GM12878 (cell line): ENCODE data around the gene COL28A1. TPM values are rescaled to one million over a fixed set of nuclear protein-coding genes. Genes with fewer than 3 reads are reported as not detected.

Experiments used
- ATAC-seq: fragments of 200-7000 bp; cut with Tn5 transposase; 3 replicates; pipeline ENCODE4 v1.9.1; 2020; ENCODE audit warnings: mild to moderate bottlenecking, moderate library complexity
- BruUV-seq: library from RNA; stranded (reverse); fragments of 400-500 nt; replicated peaks from 2 replicates; lab custom pipeline; 2021; lab: Mats Ljungman, UMichigan
- CTCF ChIA-PET: fragments of 300-600 bp; sonication (Branson Sonifier 250); formaldehyde crosslinking; extraction: SDS; loops from one replicate; lab custom pipeline; 2021; ENCODE audit warnings: inconsistent platforms; lab: Yijun Ruan, JAX
- POLR2A ChIA-PET: fragments of 350-600 bp; formaldehyde crosslinking; extraction: SDS; loops from one replicate; lab custom pipeline; 2021; ENCODE audit warnings: inconsistent platforms; lab: Charles Lee
- RAD21 ChIA-PET: fragments of 300-600 bp; sonication (Branson Sonifier 250); formaldehyde crosslinking; loops from one replicate; lab custom pipeline; 2023; ENCODE audit warnings: antibody characterized with exemption; ENCODE audit not compliant: unreplicated experiment; lab: Charles Lee
- SMC1A ChIA-PET: fragments of 300-600 bp; sonication (Branson Sonifier 250); formaldehyde crosslinking; loops from one replicate; lab custom pipeline; 2023; ENCODE audit not compliant: unreplicated experiment, uncharacterized antibody; lab: Charles Lee
- DNase-seq: peaks from one replicate; pipeline ENCODE4 v3.0.0-alpha.2; 2011; ENCODE audit warnings: low read depth, low spot score
- FAIRE-seq: peaks from 3 replicates; lab custom pipeline; 2011; peaks lifted over from hg19 to GRCh38; lab: Jason Lieb, UNC
- H2AFZ ChIP-seq: 2 replicates; pipeline ENCODE4 v1.6.0; 2011; ENCODE audit warnings: low read depth, low read length, control low read depth; ENCODE audit not compliant: control insufficient read depth
- H3K27ac ChIP-seq: 2 replicates; pipeline ENCODE4 v1.5.1; 2011; ENCODE audit warnings: control low read depth; ENCODE audit not compliant: control insufficient read depth, insufficient read depth
- H3K27me3 ChIP-seq, 2 experiments: replicated peaks in 1 of 2; 2 replicates each; pipeline versions ENCODE4 v1.6.0 to v1.6.1; 2011; ENCODE audit warnings: low read length in 1 of 2; ENCODE audit not compliant: control insufficient read depth in 2 of 2, insufficient read depth in 2 of 2
- H3K36me3 ChIP-seq, 2 experiments: 2 replicates each; pipeline ENCODE4 v1.5.1; 2011; ENCODE audit warnings: low read length in 1 of 2; ENCODE audit not compliant: control insufficient read depth in 2 of 2, insufficient read depth in 2 of 2
- H3K4me1 ChIP-seq: 2 replicates; pipeline ENCODE4 v1.6.1; 2011; ENCODE audit warnings: mild to moderate bottlenecking, low read length, moderate library complexity, mixed read lengths; ENCODE audit not compliant: control insufficient read depth, insufficient read depth
- H3K4me2 ChIP-seq: 2 replicates; pipeline ENCODE4 v1.6.0; 2011; ENCODE audit warnings: control low read depth; ENCODE audit not compliant: control insufficient read depth, insufficient read depth
- H3K4me3 ChIP-seq: fragments of 200-600 bp; sonication (generic); 2 replicates; pipeline ENCODE4 v1.5.1; 2016
- H3K79me2 ChIP-seq: 2 replicates; pipeline ENCODE4 v1.6.0; 2011; ENCODE audit warnings: low read length; ENCODE audit not compliant: control insufficient read depth, insufficient read depth
- H3K9ac ChIP-seq: 2 replicates; pipeline ENCODE4 v1.8.0; 2011; ENCODE audit warnings: low read length, control low read depth, mixed read lengths; ENCODE audit not compliant: control insufficient read depth, insufficient read depth
- H3K9me3 ChIP-seq: replicated peaks from 3 replicates; pipeline ENCODE4 v1.5.1; 2011; ENCODE audit warnings: mild to moderate bottlenecking, low read length; ENCODE audit not compliant: control insufficient read depth, insufficient read depth
- H4K20me1 ChIP-seq: 2 replicates; pipeline ENCODE4 v1.6.0; 2011; ENCODE audit not compliant: control insufficient read depth, insufficient read depth
- EGR1 ChIP-seq, 2 experiments: IDR thresholded peaks; 1 replicate in 1 of 2; 2 replicates in 1 of 2; pipeline ENCODE4 v1.6.1; 2011 to 2012; ENCODE audit warnings: low read depth in 2 of 2, low read length in 2 of 2, borderline replicate concordance in 1 of 2, mild to moderate bottlenecking in 1 of 2, moderate library complexity in 1 of 2
- EZH2 ChIP-seq: IDR thresholded peaks from 2 replicates; pipeline ENCODE4 v1.6.1; 2012; ENCODE audit warnings: low read depth, mild to moderate bottlenecking, control low read depth, inconsistent platforms, low read length, borderline replicate concordance; ENCODE audit not compliant: control insufficient read depth
- HDAC2 ChIP-seq: fragments of 200-600 bp; sonication (generic); IDR thresholded peaks from 2 replicates; pipeline ENCODE4 v1.6.1; 2017
- IRF3 ChIP-seq: fragments of 450-650 bp; IDR thresholded peaks from 2 replicates; pipeline ENCODE4 v1.6.1; 2014; ENCODE audit warnings: mild to moderate bottlenecking
- LARP7 ChIP-seq: fragments of 450-650 bp; IDR thresholded peaks from 2 replicates; pipeline ENCODE4 v1.6.1; 2017; ENCODE audit warnings: mild to moderate bottlenecking
- MYB ChIP-seq: fragments of 150-350 bp; IDR thresholded peaks from 2 replicates; pipeline ENCODE4 v1.6.1; 2014; ENCODE audit warnings: mild to moderate bottlenecking, low read depth, low read length, borderline replicate concordance
- NFYB ChIP-seq: IDR thresholded peaks from 2 replicates; pipeline ENCODE4 v1.6.1; 2011; ENCODE audit warnings: low read depth, mild to moderate bottlenecking, low read length, improper control_type of control experiment, moderate library complexity; ENCODE audit not compliant: insufficient read depth
- NR2C2 ChIP-seq: IDR thresholded peaks from 2 replicates; pipeline ENCODE4 v1.6.1; 2011; ENCODE audit warnings: borderline replicate concordance, low read depth; ENCODE audit not compliant: control insufficient read depth, insufficient read length
- POLR2A ChIP-seq: IDR thresholded peaks from 2 replicates; pipeline ENCODE4 v1.6.1; 2011; ENCODE audit warnings: low read depth, mild to moderate bottlenecking, low read length
- POLR2AphosphoS5 ChIP-seq: IDR thresholded peaks from 2 replicates; pipeline ENCODE4 v1.6.1; 2011; ENCODE audit warnings: mild to moderate bottlenecking, low read length, inconsistent platforms
- RB1 ChIP-seq: fragments of 450-650 bp; formaldehyde crosslinking; IDR thresholded peaks from 2 replicates; pipeline ENCODE4 v1.6.1; 2017; ENCODE audit warnings: mild to moderate bottlenecking, borderline replicate concordance
- TCF12 ChIP-seq: IDR thresholded peaks from 2 replicates; pipeline ENCODE4 v1.6.1; 2011; ENCODE audit warnings: low read depth, mild to moderate bottlenecking, low read length
- USF2 ChIP-seq: IDR thresholded peaks from 2 replicates; pipeline ENCODE4 v1.6.1; 2011; ENCODE audit warnings: low read depth, low read length, improper control_type of control experiment, borderline replicate concordance
- YBX1 ChIP-seq: fragments of 450-650 bp; IDR thresholded peaks from 2 replicates; pipeline ENCODE4 v1.6.1; 2016; ENCODE audit warnings: antibody characterized with exemption
- ZNF274 ChIP-seq: IDR thresholded peaks from one replicate; pipeline ENCODE4 v1.8.0; 2011; ENCODE audit not compliant: insufficient read length, insufficient read depth
- WGBS: methylation state at CpG from one replicate; pipeline ENCODE4 v1.1.6; 2016; ENCODE audit warnings: low lambda C conversion rate; ENCODE audit not compliant: insufficient replicate concordance, insufficient coverage; ENCODE audit errors: missing lambda C conversion rate; 5-methylcytosine and 5-hydroxymethylcytosine counted together
- in situ Hi-C: fragments of 300-500 bp; cut with MboI; formaldehyde crosslinking; loops from 9 replicates; pipeline ENCODE4 v1.14.3; 2018; ENCODE audit warnings: mixed read lengths
- intact Hi-C: fragments of 100-400 bp; cut with micrococcal nuclease; formaldehyde crosslinking; loops from one replicate; pipeline ENCODE4 v1.14.2; 2022; ENCODE audit not compliant: unreplicated experiment
- polyA plus RNA-seq, 11 experiments: library from polyadenylated mRNA; depleted of rRNA in 4 of 11; unstranded in 6 of 11; stranded (reverse) in 5 of 11; fragments of >200 nt; fragmentation: Nextera tagmentation in 4 of 11; fragmentation: Illumina TruSeq in 1 of 11; extraction: Ambion mirVana in 4 of 11; extraction: Trizol in 1 of 11; gene quantifications; 1 replicate in 1 of 11; 2 replicates in 10 of 11; pipeline versions ENCODE4 v1.2.1 to v1.2.3, GENCODE V29; 2011 to 2016; ENCODE audit warnings: inconsistent platforms in 2 of 11, missing spikeins in 2 of 11, low read depth in 1 of 11
- total RNA-seq, 4 experiments: library from RNA; depleted of rRNA in 3 of 4; stranded (reverse); fragments of >200 nt in 3 of 4; fragmentation: Illumina TruSeq in 1 of 4; extraction: Trizol in 1 of 4; gene quantifications; 2 replicates each; pipeline versions ENCODE4 v1.2.1 to v1.2.3, GENCODE V29; 2013 to 2021
- TF ChIP-seq, protein P1 (sequence below): fragments of 450-650 bp; formaldehyde crosslinking; IDR thresholded peaks from 2 replicates; pipeline ENCODE4 v1.4.0; 2022; ENCODE audit warnings: mild to moderate bottlenecking, moderate library complexity
- TF ChIP-seq, protein P2 (sequence below): IDR thresholded peaks from 2 replicates; pipeline ENCODE4 v1.6.1; 2012; ENCODE audit warnings: low read depth, low read length, improper control_type of control experiment

Gene COL28A1
- total and polyA plus RNA-seq, 10 of the 15 experiments (the other 5 are each of a cell fraction or from before 2014, with no cell fraction given) = 0.05 to 0.22 TPM; not detected in 8

- TF ChIP-seq RB1 (no peak), HDAC2 (no peak), EZH2 (no peak), NFYB (no peak), TCF12 (no peak)
Observed at GRCh38 chr7:7476381-7476780, 59.3 kb downstream of the COL28A1 start (continued).

- Histone ChIP-seq H3K27ac (no peak overlapping the region), H3K9ac (no peak overlapping the region), H3K4me3 (no peak overlapping the region), H3K27me3 (no peaks in the 10 kb centered on the region), H4K20me1 (no peaks in the 10 kb centered on the region), H3K9me3 (no peaks in the 10 kb centered on the region; the same call in 2 of the 3 replicates), H3K36me3 (no peaks in the 10 kb centered on the region), H2AFZ (no peak overlapping the region), H3K4me2 (no peak overlapping the region), H3K79me2 (no peaks in the 10 kb centered on the region), H3K4me1 (no peaks in the 10 kb centered on the region)
- TF ChIP-seq, protein P1, sequence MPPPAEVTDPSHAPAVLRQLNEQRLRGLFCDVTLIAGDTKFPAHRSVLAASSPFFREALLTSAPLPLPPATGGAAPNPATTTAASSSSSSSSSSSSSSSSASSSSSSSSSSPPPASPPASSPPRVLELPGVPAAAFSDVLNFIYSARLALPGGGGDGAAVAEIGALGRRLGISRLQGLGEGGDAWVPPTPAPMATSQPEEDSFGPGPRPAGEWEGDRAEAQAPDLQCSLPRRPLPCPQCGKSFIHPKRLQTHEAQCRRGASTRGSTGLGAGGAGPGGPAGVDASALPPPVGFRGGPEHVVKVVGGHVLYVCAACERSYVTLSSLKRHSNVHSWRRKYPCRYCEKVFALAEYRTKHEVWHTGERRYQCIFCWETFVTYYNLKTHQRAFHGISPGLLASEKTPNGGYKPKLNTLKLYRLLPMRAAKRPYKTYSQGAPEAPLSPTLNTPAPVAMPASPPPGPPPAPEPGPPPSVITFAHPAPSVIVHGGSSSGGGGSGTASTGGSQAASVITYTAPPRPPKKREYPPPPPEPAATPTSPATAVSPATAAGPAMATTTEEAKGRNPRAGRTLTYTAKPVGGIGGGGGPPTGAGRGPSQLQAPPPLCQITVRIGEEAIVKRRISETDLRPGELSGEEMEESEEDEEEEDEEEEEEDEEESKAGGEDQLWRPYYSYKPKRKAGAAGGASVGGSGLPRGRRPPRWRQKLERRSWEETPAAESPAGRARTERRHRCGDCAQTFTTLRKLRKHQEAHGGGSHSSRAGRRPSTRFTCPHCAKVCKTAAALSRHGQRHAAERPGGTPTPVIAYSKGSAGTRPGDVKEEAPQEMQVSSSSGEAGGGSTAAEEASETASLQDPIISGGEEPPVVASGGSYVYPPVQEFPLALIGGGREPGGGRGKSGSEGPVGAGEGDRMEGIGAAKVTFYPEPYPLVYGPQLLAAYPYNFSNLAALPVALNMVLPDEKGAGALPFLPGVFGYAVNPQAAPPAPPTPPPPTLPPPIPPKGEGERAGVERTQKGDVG (CRISPR knock-in tag) = no peak
- TF ChIP-seq MYB = no peak
- TF ChIP-seq, protein P2, sequence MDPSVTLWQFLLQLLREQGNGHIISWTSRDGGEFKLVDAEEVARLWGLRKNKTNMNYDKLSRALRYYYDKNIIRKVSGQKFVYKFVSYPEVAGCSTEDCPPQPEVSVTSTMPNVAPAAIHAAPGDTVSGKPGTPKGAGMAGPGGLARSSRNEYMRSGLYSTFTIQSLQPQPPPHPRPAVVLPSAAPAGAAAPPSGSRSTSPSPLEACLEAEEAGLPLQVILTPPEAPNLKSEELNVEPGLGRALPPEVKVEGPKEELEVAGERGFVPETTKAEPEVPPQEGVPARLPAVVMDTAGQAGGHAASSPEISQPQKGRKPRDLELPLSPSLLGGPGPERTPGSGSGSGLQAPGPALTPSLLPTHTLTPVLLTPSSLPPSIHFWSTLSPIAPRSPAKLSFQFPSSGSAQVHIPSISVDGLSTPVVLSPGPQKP = no peak
- TF ChIP-seq YBX1 = no peak
- TF ChIP-seq ZNF274 = no peak
- no peak for TF ChIP-seq NR2C2
- no peak for TF ChIP-seq POLR2AphosphoS5
- no peak for TF ChIP-seq LARP7
- TF ChIP-seq POLR2A = no peak
- no peak for TF ChIP-seq USF2
- TF ChIP-seq EGR1 (IDR thresholded peaks at IDR 0.05; ENCODE audit: borderline replicate concordance in 1 of 2, low read depth in 2 of 2, low read length in 2 of 2) = no peak
- TF ChIP-seq IRF3 = no peak
- ChIA-PET SMC1A (no interaction called here), POLR2A (no interaction called here), CTCF (no interaction called here), RAD21 (no interaction called here)
- 60% methylated on average over 2 of the region's 2 CpGs for WGBS
- intact Hi-C loops (no loop called here), in situ Hi-C loops (no loop called here)
- ATAC-seq (no peak), FAIRE-seq (no peak), DNase-seq (no peak)
- BruUV-seq = no TSS peak
Observed at GRCh38 chr7:7475601-7476000, 60.1 kb downstream of the COL28A1 start.
